K562 (cell line): ENCODE measurements around the gene MADCAM1. TPM values are rescaled to one million over a fixed set of nuclear protein-coding genes. Genes with fewer than 3 reads are reported as not detected.
A peak's percentile ranks its signal among the peaks of the same experiment; 100 is the strongest.

ENCODE experiments used
- ARID1B ChIP-seq: fragments of 450-650 bp; IDR thresholded peaks from 2 replicates; pipeline ENCODE4 v1.6.1; 2016; ENCODE audit warnings: antibody characterized with exemption, mild to moderate bottlenecking, inconsistent platforms
- BRD4 ChIP-seq: fragments of 200-600 bp; sonication (generic); IDR thresholded peaks from 2 replicates; pipeline ENCODE4 v1.6.1; 2017; ENCODE audit warnings: inconsistent platforms
- CHD2 ChIP-seq: IDR thresholded peaks from 2 replicates; pipeline ENCODE4 v1.6.1; 2011; ENCODE audit warnings: low read depth, low read length
- GTF2A2 ChIP-seq: IDR thresholded peaks from 2 replicates; pipeline ENCODE4 v1.6.1; 2016; ENCODE audit warnings: mild to moderate bottlenecking, missing genetic modification characterization, missing compliant biosample characterization
- HDAC1 ChIP-seq, 2 experiments: fragments of 450-650 bp; IDR thresholded peaks; 2 replicates each; pipeline ENCODE4 v1.6.1; 2016 to 2017; ENCODE audit warnings: inconsistent platforms in 1 of 2, mild to moderate bottlenecking in 1 of 2, moderate library complexity in 1 of 2
- NFE2 ChIP-seq: IDR thresholded peaks from 2 replicates; pipeline ENCODE4 v1.6.1; 2014; ENCODE audit warnings: antibody characterized with exemption, low read depth
- PML ChIP-seq: IDR thresholded peaks from 2 replicates; pipeline ENCODE4 v1.6.1; 2012; ENCODE audit warnings: low read length, inconsistent platforms
- POU5F1 ChIP-seq: fragments of 150-350 bp; IDR thresholded peaks from 2 replicates; pipeline ENCODE4 v1.6.1; 2014; ENCODE audit warnings: borderline replicate concordance, low read length, low read depth, mild to moderate bottlenecking; ENCODE audit not compliant: partially characterized antibody
- SP2 ChIP-seq: IDR thresholded peaks from 2 replicates; pipeline ENCODE4 v1.6.1; 2011; ENCODE audit warnings: mild to moderate bottlenecking, low read depth, low read length, moderate library complexity; ENCODE audit not compliant: poor library complexity, severe bottlenecking; ENCODE audit errors: extremely low read depth
- TARDBP ChIP-seq: fragments of 450-650 bp; IDR thresholded peaks from 2 replicates; pipeline ENCODE4 v1.6.1; 2016
- THRAP3 ChIP-seq: fragments of 450-650 bp; IDR thresholded peaks from 2 replicates; pipeline ENCODE4 v1.6.1; 2016; ENCODE audit warnings: mild to moderate bottlenecking, inconsistent platforms, borderline replicate concordance
- ZBTB34 ChIP-seq: fragments of 250-450 bp; sonication (Bioruptor Pico); IDR thresholded peaks from 2 replicates; pipeline ENCODE4 v1.8.0; 2021; ENCODE audit warnings: mild to moderate bottlenecking, moderate library complexity
- ZNF24 ChIP-seq: fragments of 450-650 bp; IDR thresholded peaks from 2 replicates; pipeline ENCODE4 v1.6.1; 2016
- polyA plus RNA-seq, 8 experiments: library from polyadenylated mRNA; depleted of rRNA in 4 of 8; stranded (reverse) in 5 of 8; unstranded in 3 of 8; fragments of >200 nt; fragmentation: Nextera tagmentation in 2 of 8; fragmentation: Illumina TruSeq in 1 of 8; extraction: Ambion mirVana in 2 of 8; extraction: Trizol in 1 of 8; gene quantifications; 2 replicates each; pipeline versions ENCODE4 v1.2.1 to v1.2.3, GENCODE V29; 2011 to 2014; ENCODE audit warnings: inconsistent platforms in 1 of 8, missing spikeins in 1 of 8
- total RNA-seq, 7 experiments: library from RNA; depleted of rRNA in 6 of 7; stranded (reverse); fragments of >200 nt in 6 of 7; fragmentation: Illumina TruSeq in 2 of 7; extraction: Trizol in 2 of 7; gene quantifications; 2 replicates each; pipeline versions ENCODE4 v1.2.1 to v1.2.3, GENCODE V29; 2011 to 2021; ENCODE audit warnings: low replicate concordance in 1 of 7
- TF ChIP-seq, protein P1 (sequence below): sonication (generic); formaldehyde crosslinking; IDR thresholded peaks from 2 replicates; pipeline ENCODE4 v1.8.0; 2023; ENCODE audit warnings: mild to moderate bottlenecking, missing genetic modification reagents

MADCAM1 gene
- total and polyA plus RNA-seq, 9 of the 15 experiments (the other 6 are each of a cell fraction or from before 2014, with no cell fraction given): 0.09 to 0.36 (median 0.09) TPM; not detected in 6

DNA sequence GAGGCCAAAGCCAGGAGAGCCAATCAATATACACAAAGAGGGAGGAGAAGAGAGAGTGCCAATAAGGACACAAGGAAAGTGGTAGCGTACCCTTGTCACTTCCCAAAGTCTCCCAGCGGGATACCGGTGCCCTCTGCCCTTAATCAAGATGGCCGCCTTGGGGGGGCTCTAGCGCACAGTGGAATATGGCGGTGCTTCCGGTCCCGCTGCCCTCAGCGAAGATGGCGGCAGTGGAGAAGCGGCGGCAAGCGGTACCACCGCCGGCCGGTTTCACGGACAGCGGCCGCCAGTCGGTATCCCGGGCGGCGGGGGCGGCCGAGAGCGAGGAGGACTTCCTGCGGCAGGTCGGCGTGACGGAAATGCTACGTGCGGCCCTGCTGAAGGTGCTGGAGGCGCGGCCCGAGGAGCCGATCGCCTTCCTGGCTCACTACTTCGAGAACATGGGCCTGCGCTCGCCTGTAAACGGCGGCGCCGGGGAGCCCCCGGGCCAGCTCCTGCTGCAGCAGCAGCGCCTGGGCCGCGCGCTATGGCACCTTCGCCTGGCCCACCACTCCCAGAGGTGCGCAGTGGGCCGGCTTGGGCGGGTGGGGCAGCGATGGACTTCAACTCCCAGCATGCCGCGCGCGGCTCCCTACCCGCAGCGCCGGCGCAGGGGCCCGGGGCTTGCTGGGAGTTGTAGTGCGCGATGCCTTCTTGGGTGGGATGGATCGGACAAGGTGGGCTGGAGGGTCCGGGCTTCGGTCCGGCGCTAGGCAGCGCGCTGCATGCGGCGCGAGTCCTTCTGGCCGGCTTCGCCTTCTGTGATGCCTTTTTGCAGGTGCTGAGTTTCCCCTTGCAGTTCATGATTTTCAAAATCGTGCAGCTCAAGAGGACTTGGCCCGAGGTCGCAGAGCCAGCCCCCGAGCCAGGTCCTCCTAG, 11.3 kb downstream of the MADCAM1 start, which contains the start of gene TPGS1 (continued):
- TF ChIP-seq THRAP3: no peak
- TF ChIP-seq POU5F1: peak; percentile 24
- TF ChIP-seq, protein P1, sequence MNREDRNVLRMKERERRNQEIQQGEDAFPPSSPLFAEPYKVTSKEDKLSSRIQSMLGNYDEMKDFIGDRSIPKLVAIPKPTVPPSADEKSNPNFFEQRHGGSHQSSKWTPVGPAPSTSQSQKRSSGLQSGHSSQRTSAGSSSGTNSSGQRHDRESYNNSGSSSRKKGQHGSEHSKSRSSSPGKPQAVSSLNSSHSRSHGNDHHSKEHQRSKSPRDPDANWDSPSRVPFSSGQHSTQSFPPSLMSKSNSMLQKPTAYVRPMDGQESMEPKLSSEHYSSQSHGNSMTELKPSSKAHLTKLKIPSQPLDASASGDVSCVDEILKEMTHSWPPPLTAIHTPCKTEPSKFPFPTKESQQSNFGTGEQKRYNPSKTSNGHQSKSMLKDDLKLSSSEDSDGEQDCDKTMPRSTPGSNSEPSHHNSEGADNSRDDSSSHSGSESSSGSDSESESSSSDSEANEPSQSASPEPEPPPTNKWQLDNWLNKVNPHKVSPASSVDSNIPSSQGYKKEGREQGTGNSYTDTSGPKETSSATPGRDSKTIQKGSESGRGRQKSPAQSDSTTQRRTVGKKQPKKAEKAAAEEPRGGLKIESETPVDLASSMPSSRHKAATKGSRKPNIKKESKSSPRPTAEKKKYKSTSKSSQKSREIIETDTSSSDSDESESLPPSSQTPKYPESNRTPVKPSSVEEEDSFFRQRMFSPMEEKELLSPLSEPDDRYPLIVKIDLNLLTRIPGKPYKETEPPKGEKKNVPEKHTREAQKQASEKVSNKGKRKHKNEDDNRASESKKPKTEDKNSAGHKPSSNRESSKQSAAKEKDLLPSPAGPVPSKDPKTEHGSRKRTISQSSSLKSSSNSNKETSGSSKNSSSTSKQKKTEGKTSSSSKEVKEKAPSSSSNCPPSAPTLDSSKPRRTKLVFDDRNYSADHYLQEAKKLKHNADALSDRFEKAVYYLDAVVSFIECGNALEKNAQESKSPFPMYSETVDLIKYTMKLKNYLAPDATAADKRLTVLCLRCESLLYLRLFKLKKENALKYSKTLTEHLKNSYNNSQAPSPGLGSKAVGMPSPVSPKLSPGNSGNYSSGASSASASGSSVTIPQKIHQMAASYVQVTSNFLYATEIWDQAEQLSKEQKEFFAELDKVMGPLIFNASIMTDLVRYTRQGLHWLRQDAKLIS (CRISPR knock-in tag): 0 out of 2 replicates have a peak, but pooled peaks have one; percentile 14
- no peak for TF ChIP-seq ZBTB34 (CRISPR knock-in tag)
- TF ChIP-seq NFE2: no peak
- TF ChIP-seq TARDBP: no peak
- TF ChIP-seq HDAC1 (IDR thresholded peaks at IDR 0.05): peak in 1 of 2 experiments; percentile 80; a peak in 2 of 4 replicates
- TF ChIP-seq CHD2: peak; percentile 30; the same call in 1 of the 2 replicates
- TF ChIP-seq ARID1B: no peak
- TF ChIP-seq SP2: no peak
- TF ChIP-seq BRD4: 0 out of 2 replicates have a peak, but pooled peaks have one; percentile 49
- TF ChIP-seq ZNF24: no peak
- 0 out of 2 replicates have a peak, but pooled peaks have one; percentile 39 for TF ChIP-seq GTF2A2
- no peak for TF ChIP-seq PML
